ENCODE measurements around the gene UGP2. TPM values are rescaled to one million over a fixed set of nuclear protein-coding genes. Genes with fewer than 3 reads are reported as not detected.
A peak's percentile ranks its signal among the peaks of the same experiment; 100 is the strongest.

Gene UGP2
- total RNA-seq, 1 experiment from 2014 or later, result 134 TPM

- TSS peak; percentile 79 for BruUV-seq (replicated peaks)
- DNase-seq, result no peak
- Mint-ChIP-seq H3K27me3 (ENCODE audit: unreplicated experiment) (no peaks in the 10 kb centered on the region), H3K36me3 (ENCODE audit: insufficient read depth, unreplicated experiment) (peaks cover 33% of the 10 kb centered on the region), H3K4me1 (ENCODE audit: low read depth, unreplicated experiment) (peaks cover 37% of the 10 kb centered on the region), H3K27ac (ENCODE audit: unreplicated experiment) (peak overlapping the region; percentile 91), H3K9me3 (ENCODE audit: low read depth, unreplicated experiment) (no peaks in the 10 kb centered on the region), H3K4me3 (ENCODE audit: low read depth, unreplicated experiment) (peak overlapping the region; percentile 91)
- CTCF ChIA-PET, result interaction anchor here (0.5 to 1.4 kb wide), 2 partner anchors 466 to 487 kb away, joined by 3 read pairs; no protein-coding TSS in a partner anchor
- TF ChIP-seq CTCF (IDR thresholded peaks at IDR 0.05; ENCODE audit: unreplicated experiment), result no peak
- intact Hi-C loops (cut with micrococcal nuclease; ENCODE audit: unreplicated experiment), result loop anchor here (5.0 kb wide), 1 partner anchor 98 kb away; no protein-coding TSS in a partner anchor
Observed at GRCh38 chr2:63840081-63840784, 1.5 kb upstream of the UGP2 start.

- peak; percentile 98 for DNase-seq
- intact Hi-C loops (cut with micrococcal nuclease; ENCODE audit: unreplicated experiment), result loop anchor here (5.0 kb wide), 1 partner anchor 99 kb away; no protein-coding TSS in a partner anchor
- TF ChIP-seq CTCF (IDR thresholded peaks at IDR 0.05; ENCODE audit: unreplicated experiment), result no peak
- Mint-ChIP-seq H3K27me3 (ENCODE audit: unreplicated experiment) (no peaks in the 10 kb centered on the region), H3K9me3 (ENCODE audit: low read depth, unreplicated experiment) (no peaks in the 10 kb centered on the region), H3K36me3 (ENCODE audit: insufficient read depth, unreplicated experiment) (peaks cover 33% of the 10 kb centered on the region), H3K4me1 (ENCODE audit: low read depth, unreplicated experiment) (peaks cover 37% of the 10 kb centered on the region), H3K27ac (ENCODE audit: unreplicated experiment) (peak overlapping the region; percentile 91), H3K4me3 (ENCODE audit: low read depth, unreplicated experiment) (peak overlapping the region; percentile 91)
- BruUV-seq (replicated peaks), result no TSS peak
- CTCF ChIA-PET, result interaction anchor here (0.5 to 2.1 kb wide), 5 partner anchors 13 to 487 kb away, joined by 3 to 9 read pairs (median 3); no protein-coding TSS in a partner anchor
Observed at GRCh38 chr2:63840785-63841253, 877 bp upstream of the UGP2 start.

GRCh38 chr2:63842149-63843061, 709 bp downstream of the UGP2 start:
- CTCF ChIA-PET, result interaction anchor here (0.7 to 2.1 kb wide), 10 partner anchors 12 to 480 kb away, joined by 3 to 9 read pairs (median 4); no protein-coding TSS in a partner anchor
- H3K4me3 Mint-ChIP-seq (ENCODE audit: low read depth, unreplicated experiment), result peak overlapping the region; percentile 91
- BruUV-seq (replicated peaks), result TSS peak; percentile 46
- H3K36me3 Mint-ChIP-seq (ENCODE audit: insufficient read depth, unreplicated experiment), result peaks cover 44% of the 10 kb centered on the region
- no peak for TF ChIP-seq CTCF (IDR thresholded peaks at IDR 0.05; ENCODE audit: unreplicated experiment)
- peak; percentile 31 for DNase-seq
- peaks cover 23% of the 10 kb centered on the region for H3K4me1 Mint-ChIP-seq (ENCODE audit: low read depth, unreplicated experiment)
- intact Hi-C loops (cut with micrococcal nuclease; ENCODE audit: unreplicated experiment), result loop anchor here (2.0 to 5.0 kb wide), 2 partner anchors 100 to 144 kb away; no protein-coding TSS in a partner anchor
- no peaks in the 10 kb centered on the region for H3K9me3 Mint-ChIP-seq (ENCODE audit: low read depth, unreplicated experiment)
- no peaks in the 10 kb centered on the region for H3K27me3 Mint-ChIP-seq (ENCODE audit: unreplicated experiment)
- peak overlapping the region; percentile 91 for H3K27ac Mint-ChIP-seq (ENCODE audit: unreplicated experiment)

- intact Hi-C loops (cut with micrococcal nuclease; ENCODE audit: unreplicated experiment), result loop anchor here (2.0 to 5.0 kb wide), 2 partner anchors 101 to 144 kb away; no protein-coding TSS in a partner anchor
- BruUV-seq (replicated peaks), result no TSS peak
- peaks cover 50% of the 10 kb centered on the region for H3K36me3 Mint-ChIP-seq (ENCODE audit: insufficient read depth, unreplicated experiment)
- TF ChIP-seq CTCF (IDR thresholded peaks at IDR 0.05; ENCODE audit: unreplicated experiment), result no peak
- H3K9me3 Mint-ChIP-seq (ENCODE audit: low read depth, unreplicated experiment), result no peaks in the 10 kb centered on the region
- peaks cover 16% of the 10 kb centered on the region for H3K4me1 Mint-ChIP-seq (ENCODE audit: low read depth, unreplicated experiment)
- peak overlapping the region; percentile 91 for H3K4me3 Mint-ChIP-seq (ENCODE audit: low read depth, unreplicated experiment)
- peak overlapping the region; percentile 91 for H3K27ac Mint-ChIP-seq (ENCODE audit: unreplicated experiment)
- no peaks in the 10 kb centered on the region for H3K27me3 Mint-ChIP-seq (ENCODE audit: unreplicated experiment)
- no peak for DNase-seq
- CTCF ChIA-PET, result interaction anchor here (0.7 to 2.1 kb wide), 4 partner anchors 18 to 258 kb away, joined by 4 to 9 read pairs (median 6); no protein-coding TSS in a partner anchor
Observed at GRCh38 chr2:63843093-63843492, 1.4 kb downstream of the UGP2 start.
